GM12872 (cell line): ENCODE data around the gene RBM33.

ENCODE experiments used
- CTCF ChIP-seq: IDR thresholded peaks from 3 replicates; pipeline ENCODE4 v1.5.1; 2011; ENCODE audit warnings: low read depth, mild to moderate bottlenecking, low read length, moderate library complexity; ENCODE audit not compliant: insufficient read depth

RBM33 gene

GRCh38 chr7:155680864-155681263 is 36.4 kb downstream of the RBM33 start:
- TF ChIP-seq CTCF: no peak

GRCh38 chr7:155681663-155682062 is 37.2 kb downstream of the RBM33 start:
- no peak for TF ChIP-seq CTCF

GRCh38 chr7:155682484-155682883 is 38.0 kb downstream of the RBM33 start:
- no peak for TF ChIP-seq CTCF

- no peak for TF ChIP-seq CTCF
Measured at GRCh38 chr7:155683098-155683497, 38.6 kb downstream of the RBM33 start.

GRCh38 chr7:155683714-155684113 is 39.3 kb downstream of the RBM33 start:
- TF ChIP-seq CTCF: no peak

GRCh38 chr7:155684543-155684942 is 40.1 kb downstream of the RBM33 start:
- no peak for TF ChIP-seq CTCF

GRCh38 chr7:155685070-155685790 is 40.8 kb downstream of the RBM33 start:
- TF ChIP-seq CTCF: no peak
